Activated CD4-positive, alpha-beta T cell treated with anti-CD3 and anti-CD28 coated beads for 4 hours (primary cell): Measurements from ENCODE around the gene PDE6H.

Source experiments
- DNase-seq, 2 donors: peaks; one replicate each; pipeline ENCODE4 v3.0.0-alpha.2; 2020

Gene PDE6H

GRCh38 chr12:14972816-14973215 is at the start of gene PDE6H:
PDE6H (plus strand) TSS chr12:14973042; CDS start chr12:14978013, 4,971 bp downstream.
- DNase-seq, result no peak

- no peak for DNase-seq
Observed at GRCh38 chr12:14923944-14924343, 48.9 kb upstream of the PDE6H start.

- no peak for DNase-seq
Observed at GRCh38 chr12:14924541-14924940, 48.3 kb upstream of the PDE6H start.

- no peak for DNase-seq
Observed at GRCh38 chr12:14927267-14927666, 45.6 kb upstream of the PDE6H start.

- no peak for DNase-seq
Observed at GRCh38 chr12:14928931-14929330, 43.9 kb upstream of the PDE6H start.

GRCh38 chr12:14930299-14930698 is 42.5 kb upstream of the PDE6H start:
- DNase-seq, result no peak

GRCh38 chr12:14931359-14931758 is 41.5 kb upstream of the PDE6H start:
- no peak for DNase-seq

GRCh38 chr12:14931791-14932560 is 40.9 kb upstream of the PDE6H start:
- no peak for DNase-seq

- DNase-seq, result no peak
Observed at GRCh38 chr12:14934511-14934910, 38.3 kb upstream of the PDE6H start.

GRCh38 chr12:14935031-14935430 is 37.8 kb upstream of the PDE6H start:
- no peak for DNase-seq

- no peak for DNase-seq
Observed at GRCh38 chr12:14936224-14936861, 36.5 kb upstream of the PDE6H start.

- DNase-seq, result no peak
Observed at GRCh38 chr12:14937014-14937413, 35.8 kb upstream of the PDE6H start.

GRCh38 chr12:14937689-14938088 is 35.2 kb upstream of the PDE6H start:
- no peak for DNase-seq

- no peak for DNase-seq
Observed at GRCh38 chr12:14938301-14938700, 34.5 kb upstream of the PDE6H start, which contains the start of gene ERP27. ERP27 (minus strand) TSS chr12:14938537; CDS start chr12:14938508, 29 bp downstream.

- no peak for DNase-seq
Observed at GRCh38 chr12:14941369-14941768, 31.5 kb upstream of the PDE6H start.

GRCh38 chr12:14942196-14942931 is 30.5 kb upstream of the PDE6H start:
- no peak for DNase-seq

GRCh38 chr12:14946162-14946561 is 26.7 kb upstream of the PDE6H start:
- DNase-seq, result no peak

- DNase-seq, result no peak
Observed at GRCh38 chr12:14946861-14947260, 26.0 kb upstream of the PDE6H start.

GRCh38 chr12:14948672-14949071 is 24.2 kb upstream of the PDE6H start:
- peak; percentile 58 to 64 for DNase-seq

GRCh38 chr12:14949631-14950030 is 23.2 kb upstream of the PDE6H start:
- no peak for DNase-seq

GRCh38 chr12:14950421-14950820 is 22.4 kb upstream of the PDE6H start:
- DNase-seq, result no peak

GRCh38 chr12:14950982-14951746 is 21.7 kb upstream of the PDE6H start:
- peak in 1 of 2 donors; percentile 29 for DNase-seq

GRCh38 chr12:14951851-14952250 is 21.0 kb upstream of the PDE6H start:
- DNase-seq, result no peak
